Osteoblast (primary cell): ENCODE results near the gene TMC4. TPM values are rescaled to one million over a fixed set of nuclear protein-coding genes. Genes with fewer than 3 reads are reported as not detected.
A peak's percentile ranks its signal among the peaks of the same experiment; 100 is the strongest.

ENCODE experiments used
- DNase-seq: peaks from one replicate; pipeline ENCODE4 v3.0.0; 2011; ENCODE audit warnings: low spot score, mixed read lengths; ENCODE audit not compliant: insufficient read length; ENCODE audit errors: missing footprints
- H2AFZ ChIP-seq: 2 replicates; pipeline ENCODE4 v1.6.0; 2011; ENCODE audit warnings: mild to moderate bottlenecking, low read length
- H3K27ac ChIP-seq: 2 replicates; pipeline ENCODE4 v1.5.1; 2011; ENCODE audit warnings: mild to moderate bottlenecking, low read depth, low read length, moderate library complexity
- H3K27me3 ChIP-seq: 2 replicates; pipeline ENCODE4 v1.6.0; 2012; ENCODE audit warnings: mild to moderate bottlenecking, control low read depth, inconsistent platforms, low read length, moderate library complexity; ENCODE audit not compliant: insufficient read depth
- H3K36me3 ChIP-seq: 2 replicates; pipeline ENCODE4 v1.5.1; 2011; ENCODE audit warnings: mild to moderate bottlenecking, low read length, control low read depth, moderate library complexity; ENCODE audit not compliant: insufficient read depth
- H3K4me1 ChIP-seq: 2 replicates; pipeline ENCODE4 v1.5.1; 2011; ENCODE audit warnings: mild to moderate bottlenecking, low read length, control low read depth, moderate library complexity; ENCODE audit not compliant: insufficient read depth
- H3K4me2 ChIP-seq: 2 replicates; pipeline ENCODE4 v1.6.0; 2011; ENCODE audit warnings: mild to moderate bottlenecking, low read length; ENCODE audit not compliant: insufficient read depth
- H3K4me3 ChIP-seq: fragments of 200-600 bp; sonication (generic); 3 replicates; pipeline ENCODE4 v1.5.1; 2012; ENCODE audit warnings: mild to moderate bottlenecking, low read length, inconsistent platforms; ENCODE audit not compliant: insufficient read depth
- H3K79me2 ChIP-seq: 2 replicates; pipeline ENCODE4 v1.6.0; 2012; ENCODE audit warnings: mild to moderate bottlenecking, low read length, control low read depth, inconsistent platforms; ENCODE audit not compliant: insufficient read depth
- H3K9me3 ChIP-seq: 2 replicates; pipeline ENCODE4 v1.5.1; 2011; ENCODE audit warnings: low read depth, low read length, control low read depth
- H4K20me1 ChIP-seq: 2 replicates; pipeline ENCODE4 v1.6.0; 2012; ENCODE audit warnings: mild to moderate bottlenecking, low read length, control low read depth; ENCODE audit not compliant: insufficient read depth
- total RNA-seq: library from RNA; depleted of rRNA; stranded (reverse); fragments of >200 nt; gene quantifications from 2 replicates; pipeline ENCODE4 v1.2.3, GENCODE V29; 2012
- TF ChIP-seq, protein P1 (sequence below): IDR thresholded peaks from 2 replicates; pipeline ENCODE4 v1.5.1; 2011; ENCODE audit warnings: mild to moderate bottlenecking, low read depth, low read length, moderate library complexity; ENCODE audit errors: extremely low read depth

TMC4 gene
- total RNA-seq, 1 donor, result 0.72 TPM

DNA sequence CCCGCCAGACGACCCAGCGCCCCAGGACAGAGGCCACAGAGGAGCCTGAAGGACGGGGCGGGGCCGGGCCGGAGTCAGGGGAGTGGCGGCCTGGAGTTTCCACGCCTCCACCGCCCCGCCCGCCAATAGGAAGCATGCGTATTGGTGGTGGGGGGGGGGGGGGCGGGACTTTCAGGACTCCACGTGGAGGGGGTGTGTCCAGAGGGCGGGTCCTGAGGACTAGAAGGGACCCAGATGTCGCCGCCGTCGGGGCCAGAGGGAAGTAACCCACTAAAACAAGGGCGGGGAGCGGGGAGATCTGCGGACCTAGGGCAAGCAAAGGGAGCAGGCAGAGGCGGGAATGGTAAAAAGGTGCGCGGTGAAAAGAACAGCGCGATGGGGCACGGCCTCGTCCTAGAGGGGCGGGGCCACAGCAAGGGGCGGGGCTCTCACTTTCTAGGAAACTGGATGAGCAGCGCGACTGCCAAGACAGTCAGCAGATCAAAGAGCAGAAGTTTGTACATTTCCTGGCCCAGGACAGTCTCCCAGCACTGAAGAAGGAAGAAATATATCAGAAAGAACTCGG is 10.6 kb downstream of the TMC4 start:
- Histone ChIP-seq H4K20me1 (no peaks in the 10 kb centered on the region), H2AFZ (peak overlapping the region; percentile 62), H3K27ac (no peak overlapping the region), H3K79me2 (peaks cover 13% of the 10 kb centered on the region), H3K36me3 (peaks cover 8% of the 10 kb centered on the region), H3K4me3 (peak overlapping the region; percentile 64), H3K4me2 (peak overlapping the region; percentile 48), H3K27me3 (peaks cover 6% of the 10 kb centered on the region), H3K4me1 (peaks cover 21% of the 10 kb centered on the region), H3K9me3 (no peaks in the 10 kb centered on the region)
- TF ChIP-seq, protein P1, sequence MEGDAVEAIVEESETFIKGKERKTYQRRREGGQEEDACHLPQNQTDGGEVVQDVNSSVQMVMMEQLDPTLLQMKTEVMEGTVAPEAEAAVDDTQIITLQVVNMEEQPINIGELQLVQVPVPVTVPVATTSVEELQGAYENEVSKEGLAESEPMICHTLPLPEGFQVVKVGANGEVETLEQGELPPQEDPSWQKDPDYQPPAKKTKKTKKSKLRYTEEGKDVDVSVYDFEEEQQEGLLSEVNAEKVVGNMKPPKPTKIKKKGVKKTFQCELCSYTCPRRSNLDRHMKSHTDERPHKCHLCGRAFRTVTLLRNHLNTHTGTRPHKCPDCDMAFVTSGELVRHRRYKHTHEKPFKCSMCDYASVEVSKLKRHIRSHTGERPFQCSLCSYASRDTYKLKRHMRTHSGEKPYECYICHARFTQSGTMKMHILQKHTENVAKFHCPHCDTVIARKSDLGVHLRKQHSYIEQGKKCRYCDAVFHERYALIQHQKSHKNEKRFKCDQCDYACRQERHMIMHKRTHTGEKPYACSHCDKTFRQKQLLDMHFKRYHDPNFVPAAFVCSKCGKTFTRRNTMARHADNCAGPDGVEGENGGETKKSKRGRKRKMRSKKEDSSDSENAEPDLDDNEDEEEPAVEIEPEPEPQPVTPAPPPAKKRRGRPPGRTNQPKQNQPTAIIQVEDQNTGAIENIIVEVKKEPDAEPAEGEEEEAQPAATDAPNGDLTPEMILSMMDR, result no peak
- peak; percentile 96 for DNase-seq

DNA sequence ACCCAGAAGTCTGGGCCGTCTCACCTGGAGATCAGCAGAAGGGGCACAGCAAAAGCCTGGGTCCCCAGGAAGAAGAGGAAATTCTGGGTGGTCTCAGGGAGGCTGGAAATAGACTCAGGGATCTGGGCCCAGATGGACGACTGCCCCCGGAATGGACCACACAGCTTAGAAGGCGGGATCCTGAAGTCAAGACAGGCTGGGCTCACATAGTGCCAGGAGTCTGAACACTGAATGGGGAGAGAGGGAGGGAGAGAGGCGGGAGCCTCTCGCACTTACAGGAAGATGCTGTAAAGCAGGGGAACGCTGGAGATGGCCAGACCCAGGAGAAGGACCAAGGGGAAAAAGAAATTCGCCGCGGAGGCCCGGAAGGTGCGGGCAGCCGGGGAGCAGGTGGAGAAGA is 12.1 kb downstream of the TMC4 start:
- peak overlapping the region; percentile 98 for H3K4me3 ChIP-seq
- peak overlapping the region; percentile 95 for H2AFZ ChIP-seq
- H3K27me3 ChIP-seq, result peaks cover 6% of the 10 kb centered on the region
- H3K4me2 ChIP-seq, result peak overlapping the region; percentile 99
- no peak for DNase-seq
- H3K4me1 ChIP-seq, result peaks cover 21% of the 10 kb centered on the region
- no peaks in the 10 kb centered on the region for H4K20me1 ChIP-seq
- peaks cover 22% of the 10 kb centered on the region for H3K36me3 ChIP-seq
- no peaks in the 10 kb centered on the region for H3K9me3 ChIP-seq
- TF ChIP-seq, protein P1, result no peak
- H3K27ac ChIP-seq, result peak overlapping the region; percentile 94
- H3K79me2 ChIP-seq, result peaks cover 13% of the 10 kb centered on the region

DNA sequence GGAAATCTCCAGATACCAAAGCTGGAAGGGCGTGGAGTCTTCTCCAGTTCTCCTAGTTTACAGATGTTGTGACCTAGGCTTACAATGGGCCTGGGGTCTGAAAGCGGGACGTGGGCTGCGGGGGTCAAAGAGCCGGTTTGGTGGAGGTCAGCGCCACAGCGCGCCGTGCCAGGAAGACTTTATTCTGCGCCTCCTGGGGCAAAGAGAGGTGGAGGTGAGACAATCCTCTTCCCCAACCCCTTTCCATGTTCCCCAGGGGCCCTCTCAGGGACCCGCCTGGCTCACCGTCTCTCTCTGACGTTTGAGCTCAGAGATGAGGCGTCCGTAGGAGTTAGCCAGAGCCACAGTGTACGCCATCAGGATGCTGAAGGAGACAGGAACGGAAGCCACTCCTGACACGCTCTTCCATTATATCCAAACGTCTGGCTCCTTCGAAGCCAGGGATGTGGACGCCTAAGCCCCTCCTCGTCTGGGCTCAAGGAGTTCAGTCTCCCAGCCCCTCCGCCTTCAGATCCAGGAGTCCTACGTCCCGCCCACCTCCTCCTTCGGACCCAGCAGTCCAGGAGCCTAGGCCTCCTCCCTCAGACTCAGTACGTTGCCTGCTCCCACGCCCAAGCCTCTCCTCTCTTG is 12.7 kb downstream of the TMC4 start:
- Histone ChIP-seq H3K4me1 (peaks cover 21% of the 10 kb centered on the region), H2AFZ (peak overlapping the region; percentile 95), H3K9me3 (no peaks in the 10 kb centered on the region), H3K27ac (peak overlapping the region; percentile 94), H3K79me2 (peaks cover 13% of the 10 kb centered on the region), H3K27me3 (peaks cover 5% of the 10 kb centered on the region), H3K36me3 (peaks cover 28% of the 10 kb centered on the region), H3K4me3 (peak overlapping the region; percentile 98), H3K4me2 (peak overlapping the region; percentile 99), H4K20me1 (no peaks in the 10 kb centered on the region)
- TF ChIP-seq, protein P1, result no peak
- DNase-seq, result no peak

DNA sequence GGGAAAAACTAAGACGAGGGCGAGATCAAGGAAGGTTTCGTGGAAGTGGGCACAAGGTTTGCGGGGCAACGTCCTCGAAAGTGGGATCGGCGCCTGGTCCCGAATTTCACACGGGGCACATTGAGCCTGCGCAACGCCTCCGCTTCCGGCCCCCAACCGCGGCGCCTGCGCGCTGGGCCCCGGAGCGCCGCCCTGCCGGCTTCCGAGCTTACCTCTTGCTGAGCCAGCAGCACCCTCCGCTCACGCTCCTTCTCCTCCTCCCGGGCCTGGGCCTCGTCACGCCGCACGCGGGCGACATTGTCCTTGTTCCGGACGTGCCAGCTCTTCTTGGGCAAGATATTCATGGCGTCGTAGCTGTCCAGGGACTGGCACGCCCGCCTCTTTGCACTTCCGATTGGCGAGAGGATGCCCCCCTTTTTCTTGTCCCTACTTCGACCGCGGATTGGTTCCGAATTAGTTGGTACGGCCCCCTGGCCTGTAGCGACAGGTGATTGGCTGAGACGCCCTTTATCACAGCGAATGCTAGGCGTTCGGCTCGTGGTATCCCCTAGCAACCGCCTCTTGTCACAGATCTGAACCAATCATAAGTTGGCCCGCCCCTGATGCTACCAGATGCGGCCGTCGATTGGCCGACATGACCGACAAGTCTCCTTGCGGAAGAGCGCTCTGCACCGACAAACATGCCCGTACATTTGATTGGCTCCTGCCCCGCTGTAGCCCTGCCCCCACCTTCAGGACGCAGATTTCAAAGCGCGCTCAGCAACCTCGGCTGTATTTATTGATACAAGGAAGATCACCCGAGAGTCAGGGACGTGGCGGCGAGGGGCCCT is 13.4 kb downstream of the TMC4 start, which contains the start of gene LENG1:
Gene LENG1 (minus strand): TSS at position 370 of the 830 bp plus-strand sequence. CDS start 26 bp downstream, at position 344.
- H3K27me3 ChIP-seq, result peaks cover 4% of the 10 kb centered on the region
- peaks cover 35% of the 10 kb centered on the region for H3K36me3 ChIP-seq
- H3K27ac ChIP-seq, result peak within 1 kb of the TSS; percentile 98
- peaks cover 6% of the 10 kb centered on the region for H4K20me1 ChIP-seq
- no peaks in the 10 kb centered on the region for H3K9me3 ChIP-seq
- DNase-seq, result peak; percentile 100
- H3K4me1 ChIP-seq, result peaks cover 26% of the 10 kb centered on the region
- peak within 1 kb of the TSS; percentile 99 for H3K4me2 ChIP-seq
- H3K79me2 ChIP-seq, result peaks cover 13% of the 10 kb centered on the region
- TF ChIP-seq, protein P1, result peak; percentile 8
- H2AFZ ChIP-seq, result peak within 1 kb of the TSS; percentile 95
- H3K4me3 ChIP-seq, result peak within 1 kb of the TSS; percentile 98
